Hepatocyte (in vitro differentiated cells): ENCODE data around the gene SOX10.

Source experiments
- EZH2 ChIP-seq: fragments of 200-600 bp; sonication (generic); IDR thresholded peaks from 2 replicates; pipeline ENCODE4 v1.6.1; 2016; ENCODE audit warnings: antibody characterized with exemption, mild to moderate bottlenecking, borderline replicate concordance
- TF ChIP-seq, protein P1 (sequence below): fragments of 200-600 bp; sonication (generic); IDR thresholded peaks from 2 replicates; pipeline ENCODE4 v1.5.1; 2016; ENCODE audit warnings: antibody characterized with exemption, mild to moderate bottlenecking; ENCODE audit not compliant: poor library complexity

DNA sequence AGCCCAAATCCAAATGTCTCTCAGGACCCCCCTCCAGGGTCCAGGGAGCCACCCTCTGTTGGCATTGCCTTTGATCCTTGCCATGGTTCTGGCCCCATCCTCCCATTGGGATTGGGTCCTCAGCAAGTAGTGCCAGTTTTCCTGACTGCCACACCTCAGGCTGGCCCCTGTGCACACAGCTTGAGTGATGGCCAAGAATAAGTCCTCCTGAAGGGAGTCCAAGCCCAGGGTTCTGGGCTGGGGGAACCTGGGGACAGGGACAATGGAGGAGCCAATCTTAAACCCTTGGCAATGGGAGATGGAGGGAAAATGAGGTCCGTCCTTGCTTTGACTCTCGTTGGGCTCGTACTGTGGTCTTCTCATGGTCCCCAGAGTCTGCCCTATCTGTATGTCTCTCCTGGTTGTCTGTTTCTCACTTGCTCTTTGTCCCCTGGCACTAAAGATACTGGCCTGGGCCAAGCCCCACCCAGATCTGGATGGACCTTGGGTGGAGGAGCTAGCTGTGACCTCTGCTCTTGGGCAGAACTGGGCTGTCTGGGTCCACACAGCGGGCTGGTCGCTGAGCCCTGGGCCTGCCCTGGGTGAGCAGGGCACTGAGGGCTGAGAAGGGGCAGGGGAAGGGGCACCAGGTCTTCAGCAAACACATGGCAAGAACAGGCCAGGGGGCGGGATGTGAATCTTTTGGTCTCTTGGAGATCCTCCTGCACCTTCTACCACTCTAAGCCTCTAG, 2.9 kb downstream of the SOX10 start:
- TF ChIP-seq EZH2: no peak
- TF ChIP-seq, protein P1, sequence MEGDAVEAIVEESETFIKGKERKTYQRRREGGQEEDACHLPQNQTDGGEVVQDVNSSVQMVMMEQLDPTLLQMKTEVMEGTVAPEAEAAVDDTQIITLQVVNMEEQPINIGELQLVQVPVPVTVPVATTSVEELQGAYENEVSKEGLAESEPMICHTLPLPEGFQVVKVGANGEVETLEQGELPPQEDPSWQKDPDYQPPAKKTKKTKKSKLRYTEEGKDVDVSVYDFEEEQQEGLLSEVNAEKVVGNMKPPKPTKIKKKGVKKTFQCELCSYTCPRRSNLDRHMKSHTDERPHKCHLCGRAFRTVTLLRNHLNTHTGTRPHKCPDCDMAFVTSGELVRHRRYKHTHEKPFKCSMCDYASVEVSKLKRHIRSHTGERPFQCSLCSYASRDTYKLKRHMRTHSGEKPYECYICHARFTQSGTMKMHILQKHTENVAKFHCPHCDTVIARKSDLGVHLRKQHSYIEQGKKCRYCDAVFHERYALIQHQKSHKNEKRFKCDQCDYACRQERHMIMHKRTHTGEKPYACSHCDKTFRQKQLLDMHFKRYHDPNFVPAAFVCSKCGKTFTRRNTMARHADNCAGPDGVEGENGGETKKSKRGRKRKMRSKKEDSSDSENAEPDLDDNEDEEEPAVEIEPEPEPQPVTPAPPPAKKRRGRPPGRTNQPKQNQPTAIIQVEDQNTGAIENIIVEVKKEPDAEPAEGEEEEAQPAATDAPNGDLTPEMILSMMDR: no peak
